Hematopoietic multipotent progenitor cell treated with erythropoietin and hydrocortisone succinate and interleukin-3 and kit ligand, for 8 days (in vitro differentiated cells): ENCODE measurements around the gene ESR1.
"Not testable (repeated sequence)": the region's sequence is repeated elsewhere in the genome, so short reads cannot be mapped to it uniquely, and the experiment has no call there.

ENCODE experiments used
- DNase-seq: peaks from one replicate; pipeline ENCODE4 v3.0.0-alpha.2; 2015

ESR1 gene

GRCh38 chr6:151899796-151900195 lies 92.3 kb downstream of the ESR1 start:
- DNase-seq, result not testable (repeated sequence)

- DNase-seq, result no peak
Measured at GRCh38 chr6:151900256-151900655, 92.8 kb downstream of the ESR1 start.

GRCh38 chr6:151901009-151901411 lies 93.5 kb downstream of the ESR1 start:
- DNase-seq, result no peak

GRCh38 chr6:151904631-151905030 lies 97.1 kb downstream of the ESR1 start:
- no peak for DNase-seq

- DNase-seq, result no peak
Measured at GRCh38 chr6:151905072-151905471, 97.6 kb downstream of the ESR1 start.

GRCh38 chr6:151905854-151906253 lies 98.4 kb downstream of the ESR1 start:
- DNase-seq, result no peak

- no peak for DNase-seq
Measured at GRCh38 chr6:151911401-151911800, 103.9 kb downstream of the ESR1 start.

GRCh38 chr6:151914484-151914883 lies 107.0 kb downstream of the ESR1 start:
- no peak for DNase-seq

- DNase-seq, result no peak
Measured at GRCh38 chr6:151916075-151916474, 108.6 kb downstream of the ESR1 start.

GRCh38 chr6:151916680-151917164 lies 109.2 kb downstream of the ESR1 start:
- no peak for DNase-seq

GRCh38 chr6:151917531-151918329 lies 110.2 kb downstream of the ESR1 start:
- no peak for DNase-seq

GRCh38 chr6:151940307-151940706 lies 132.8 kb downstream of the ESR1 start:
- no peak for DNase-seq

GRCh38 chr6:151948002-151948743 lies 140.7 kb downstream of the ESR1 start:
- DNase-seq, result no peak

GRCh38 chr6:151958332-151958731 lies 150.8 kb downstream of the ESR1 start:
- DNase-seq, result no peak

GRCh38 chr6:151959086-151959485 lies 151.6 kb downstream of the ESR1 start:
- DNase-seq, result no peak

GRCh38 chr6:151961809-151962208 lies 154.3 kb downstream of the ESR1 start:
- no peak for DNase-seq

GRCh38 chr6:151962246-151962846 lies 154.9 kb downstream of the ESR1 start:
- DNase-seq, result no peak

- DNase-seq, result no peak
Measured at GRCh38 chr6:151963001-151963400, 155.5 kb downstream of the ESR1 start.

- DNase-seq, result not testable (repeated sequence)
Measured at GRCh38 chr6:151964412-151964811, 156.9 kb downstream of the ESR1 start.

- no peak for DNase-seq
Measured at GRCh38 chr6:151974061-151974617, 166.7 kb downstream of the ESR1 start.

GRCh38 chr6:151975795-151976194 lies 168.3 kb downstream of the ESR1 start:
- no peak for DNase-seq

- DNase-seq, result not testable (repeated sequence)
Measured at GRCh38 chr6:151988199-151988598, 180.7 kb downstream of the ESR1 start.

GRCh38 chr6:151992091-151992490 lies 184.6 kb downstream of the ESR1 start:
- DNase-seq, result no peak
